ENCODE data around the gene PHACTR1.
"Not testable (repeated sequence)": the region's sequence is repeated elsewhere in the genome, so short reads cannot be mapped to it uniquely, and the experiment has no call there.

The PHACTR1 gene

DNA sequence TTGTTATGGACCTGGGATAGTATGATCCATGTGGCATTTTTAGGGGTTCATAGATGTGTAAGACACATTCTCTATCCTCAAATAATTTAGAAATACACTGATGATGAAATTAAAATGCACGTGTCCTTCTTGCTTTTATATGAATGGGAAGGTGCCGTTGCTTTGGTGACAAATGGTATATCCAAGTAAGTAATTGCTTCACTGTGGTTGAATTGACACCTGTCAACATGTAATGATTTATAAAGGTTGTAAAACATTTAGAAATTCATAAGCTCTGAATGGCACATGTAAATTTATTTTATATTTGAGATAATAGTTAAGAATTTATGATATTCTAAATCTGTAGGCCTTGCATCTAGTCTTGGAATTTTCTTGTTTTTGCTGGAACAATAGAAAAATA is 227.0 kb downstream of the PHACTR1 start:
- DNase-seq (ENCODE audit: low read depth in 2 of 2, low spot score in 1 of 2), result no peak

DNA sequence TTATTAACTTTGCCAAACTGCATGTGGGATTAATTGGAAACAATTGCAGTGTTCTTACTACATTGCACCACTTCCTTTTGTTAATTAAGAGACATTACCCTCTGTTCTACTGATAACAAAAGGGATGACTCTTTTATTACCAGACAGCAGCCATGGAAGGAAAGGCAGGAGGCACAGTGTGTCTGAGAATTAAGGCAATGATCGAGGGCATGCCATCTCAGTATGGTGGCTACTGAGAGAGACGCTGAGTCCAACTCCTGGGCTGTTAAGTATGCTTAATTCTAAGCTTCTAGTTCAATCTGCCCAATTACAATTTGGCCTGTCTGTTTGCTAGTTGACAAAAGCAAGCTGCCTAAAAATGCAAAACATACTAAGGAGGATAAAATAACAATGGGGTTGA is 227.4 kb downstream of the PHACTR1 start:
- DNase-seq (ENCODE audit: low read depth in 2 of 2, low spot score in 1 of 2), result no peak

GRCh38 chr6:12944528-12944927 is 228.0 kb downstream of the PHACTR1 start:
- DNase-seq (ENCODE audit: low read depth in 2 of 2, low spot score in 1 of 2), result not testable (repeated sequence)

GRCh38 chr6:12947151-12947871 is 230.7 kb downstream of the PHACTR1 start:
- no peak for DNase-seq (ENCODE audit: low read depth in 2 of 2, low spot score in 1 of 2)

- no peak for DNase-seq (ENCODE audit: low read depth in 2 of 2, low spot score in 1 of 2)
Measured at GRCh38 chr6:12947967-12948366, 231.4 kb downstream of the PHACTR1 start.

DNA sequence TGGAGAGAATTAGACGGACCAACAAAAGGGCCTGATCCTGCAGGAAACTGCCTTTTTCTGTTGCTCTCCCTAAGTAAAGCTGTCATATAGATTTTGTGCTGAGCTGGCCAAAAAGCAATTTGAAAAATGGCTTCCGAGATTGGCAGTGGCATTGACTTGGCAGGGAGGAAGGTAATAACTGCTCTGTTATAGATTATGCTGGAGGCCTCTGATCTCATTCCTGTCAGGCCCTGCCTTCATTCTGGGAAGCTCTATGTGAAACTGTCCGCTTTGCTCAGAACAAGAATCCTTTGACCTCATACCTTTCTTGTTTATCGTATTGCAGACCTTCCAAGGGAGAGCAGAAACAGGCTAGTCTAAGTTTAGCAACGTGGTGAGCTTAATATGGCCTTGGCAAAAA is 234.4 kb downstream of the PHACTR1 start:
- DNase-seq (ENCODE audit: low read depth in 2 of 2, low spot score in 1 of 2), result no peak

DNA sequence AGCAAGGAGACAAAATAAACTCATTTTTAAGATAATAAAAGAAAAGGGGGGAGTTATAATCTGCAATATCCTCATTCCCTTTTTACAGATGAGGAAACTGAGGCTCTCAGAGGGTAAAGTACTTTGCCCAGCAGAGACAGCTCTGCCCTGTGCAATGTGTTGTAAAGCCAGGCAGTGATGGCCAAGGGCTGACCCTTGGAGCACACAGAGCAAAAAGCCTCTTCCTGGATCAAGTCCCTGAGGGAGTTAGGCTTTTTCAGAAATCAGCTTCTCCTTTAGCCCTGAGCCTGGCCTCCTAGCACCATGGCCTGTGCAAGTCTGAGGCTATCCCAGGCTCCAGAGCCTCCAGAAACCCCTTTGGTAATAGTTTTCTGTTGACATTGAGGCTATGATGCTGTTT is 234.8 kb downstream of the PHACTR1 start:
- no peak for DNase-seq (ENCODE audit: low read depth in 2 of 2, low spot score in 1 of 2)

DNA sequence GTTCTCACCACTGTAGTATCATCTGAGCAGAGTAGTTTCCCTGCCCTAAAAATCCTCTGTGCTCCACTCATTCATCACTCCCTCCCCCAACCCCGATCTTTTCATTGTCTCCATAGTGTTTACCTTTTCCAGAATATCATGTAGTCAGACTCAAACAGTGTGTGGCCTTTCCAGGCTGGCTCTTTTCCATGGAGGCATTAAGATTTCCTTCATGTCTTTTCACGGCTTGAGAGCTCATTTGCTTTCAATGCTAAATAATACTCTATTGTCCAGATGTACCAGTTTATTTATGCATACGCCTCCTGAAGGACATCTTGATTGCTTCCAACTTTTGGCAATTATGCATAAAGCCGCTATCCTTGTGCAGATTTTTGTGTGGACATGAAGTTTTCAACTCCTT is 235.8 kb downstream of the PHACTR1 start:
- no peak for DNase-seq (ENCODE audit: low read depth in 2 of 2, low spot score in 1 of 2)

DNA sequence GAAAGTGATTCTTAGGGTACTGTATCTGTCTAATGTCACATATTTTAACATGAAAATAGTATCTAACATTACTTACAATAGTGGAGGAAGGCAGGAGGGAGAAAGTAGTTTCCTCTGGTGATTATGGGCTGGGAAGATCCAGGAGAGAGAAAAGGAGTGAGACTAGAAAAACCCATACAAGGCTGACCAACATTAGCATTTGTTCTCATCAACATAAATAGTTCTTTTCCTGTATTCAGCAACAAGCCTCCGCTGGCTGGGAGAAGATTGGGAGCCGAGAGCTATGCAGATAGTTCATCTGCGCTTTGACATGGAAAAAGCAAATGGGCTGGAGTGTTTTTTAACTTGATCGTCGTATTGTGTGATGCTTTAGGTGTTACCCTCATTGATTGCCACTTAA is 239.4 kb downstream of the PHACTR1 start:
- DNase-seq (ENCODE audit: low read depth in 2 of 2, low spot score in 1 of 2), result no peak

DNA sequence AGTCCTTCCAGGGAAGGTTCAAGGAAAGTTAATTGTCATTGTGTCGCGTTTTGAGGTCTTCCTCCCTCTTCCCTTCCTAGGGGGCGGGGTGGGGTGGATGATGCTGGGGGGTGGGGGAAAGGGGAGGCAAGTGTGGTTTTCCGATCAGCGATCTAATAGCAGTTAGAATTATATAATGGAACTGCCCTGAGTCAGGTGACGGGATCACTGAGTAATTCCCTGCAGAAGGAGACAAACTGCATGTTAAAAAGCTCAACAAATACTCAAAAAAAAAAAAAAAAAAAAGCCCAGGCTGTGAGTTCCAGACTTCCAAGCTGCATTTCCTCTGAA is 240.4 kb downstream of the PHACTR1 start:
- no peak for DNase-seq (ENCODE audit: low read depth in 2 of 2, low spot score in 1 of 2)

DNA sequence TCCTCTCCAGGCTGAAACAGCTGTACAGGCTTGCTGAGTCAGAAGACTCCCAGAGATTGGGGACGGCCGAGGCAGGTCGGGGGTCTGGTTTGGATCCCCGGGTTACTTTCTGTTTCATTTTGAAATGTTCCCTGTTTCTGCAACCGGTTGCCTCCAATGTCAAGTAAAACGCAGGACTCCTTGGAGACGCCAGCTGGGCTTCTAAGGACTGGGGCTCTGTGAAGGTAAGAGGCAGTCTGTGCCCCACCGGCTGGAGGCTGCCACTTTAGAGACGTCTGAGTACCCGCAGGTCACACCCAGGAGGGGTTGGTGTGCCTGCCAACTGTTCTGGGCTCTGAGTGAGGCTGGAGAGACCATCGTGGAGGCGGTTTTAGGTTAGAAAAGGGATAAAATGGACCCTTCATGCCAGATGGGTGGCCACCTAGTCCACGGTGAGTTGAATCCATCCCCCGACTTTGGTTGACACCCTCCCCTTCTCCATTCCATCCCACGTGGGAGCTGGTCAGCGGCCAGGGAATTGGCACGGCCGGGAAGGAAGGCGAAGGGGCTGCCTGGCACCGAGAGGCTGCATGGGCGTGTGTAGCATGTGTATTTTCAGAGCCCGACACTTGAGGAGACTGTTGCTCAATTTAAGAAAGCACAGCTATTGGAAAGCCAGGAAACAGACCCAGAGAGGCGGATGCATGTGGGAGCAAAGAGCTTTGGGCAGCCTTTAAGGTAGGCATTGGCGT is 240.9 kb downstream of the PHACTR1 start:
- DNase-seq (ENCODE audit: low read depth in 2 of 2, low spot score in 1 of 2), result no peak

- DNase-seq (ENCODE audit: low read depth in 2 of 2, low spot score in 1 of 2), result no peak
Measured at GRCh38 chr6:12958052-12958706, 241.6 kb downstream of the PHACTR1 start.

- DNase-seq (ENCODE audit: low read depth in 2 of 2, low spot score in 1 of 2), result no peak
Measured at GRCh38 chr6:12961761-12962160, 245.2 kb downstream of the PHACTR1 start.

GRCh38 chr6:12962529-12962928 is 246.0 kb downstream of the PHACTR1 start:
- no peak for DNase-seq (ENCODE audit: low read depth in 2 of 2, low spot score in 1 of 2)

DNA sequence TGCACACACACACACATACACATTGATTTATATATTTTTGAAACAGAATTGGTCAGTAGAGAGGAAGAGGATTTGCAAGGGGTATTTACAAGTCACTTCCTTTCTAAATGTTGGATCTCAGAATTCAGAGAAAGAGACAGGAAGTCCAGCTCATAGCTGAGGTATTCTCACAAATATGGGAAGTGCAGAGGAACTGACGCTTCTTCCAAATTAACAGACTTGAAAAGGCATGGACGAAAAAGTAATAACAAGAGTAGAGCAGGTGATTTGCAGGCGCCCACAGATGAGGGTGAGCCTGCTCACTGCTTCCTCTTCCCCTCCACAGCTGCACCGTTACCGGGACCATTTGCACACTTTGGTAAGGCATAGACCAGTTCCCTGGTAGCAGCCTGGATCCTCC is 246.4 kb downstream of the PHACTR1 start:
- DNase-seq (ENCODE audit: low read depth in 2 of 2, low spot score in 1 of 2), result no peak

DNA sequence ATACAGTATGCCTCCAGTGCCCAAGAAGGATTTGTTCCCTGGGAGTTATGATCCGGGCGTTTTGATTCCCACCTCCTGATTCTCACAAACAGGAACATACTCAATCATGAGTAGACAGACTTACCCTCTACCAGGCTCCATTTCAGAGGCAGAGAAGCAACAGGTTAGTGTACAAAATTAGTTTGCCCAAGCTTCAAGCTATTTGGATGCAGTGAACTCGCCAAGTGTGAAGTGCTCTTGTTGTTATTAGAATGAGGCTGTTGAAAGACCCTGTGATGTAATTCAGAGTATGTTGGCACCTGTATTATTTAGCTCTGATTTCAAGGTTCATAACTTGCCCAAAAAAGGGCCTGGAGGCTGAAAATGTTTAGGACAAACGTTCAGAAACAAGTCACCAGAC is 247.0 kb downstream of the PHACTR1 start:
- no peak for DNase-seq (ENCODE audit: low read depth in 2 of 2, low spot score in 1 of 2)

DNA sequence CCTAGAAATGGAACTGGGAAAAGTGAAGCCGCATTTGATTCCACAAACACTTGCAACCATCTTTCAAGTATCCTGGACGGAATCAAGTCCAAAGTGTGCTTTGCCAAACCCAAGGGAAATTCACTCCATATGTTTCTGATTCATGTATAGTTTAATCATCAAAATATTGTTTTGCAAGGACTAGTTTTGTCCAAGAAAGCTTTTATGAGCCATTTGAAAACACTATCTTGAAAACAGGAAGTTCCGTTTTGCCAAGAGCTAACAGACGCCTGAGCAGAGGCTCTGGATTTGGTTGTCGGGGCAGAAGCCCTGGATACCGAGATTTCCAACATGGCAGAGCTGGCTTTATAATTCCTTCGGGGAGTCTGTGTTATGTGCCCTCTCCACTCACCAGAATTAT is 251.1 kb downstream of the PHACTR1 start:
- no peak for DNase-seq (ENCODE audit: low read depth in 2 of 2, low spot score in 1 of 2)

DNA sequence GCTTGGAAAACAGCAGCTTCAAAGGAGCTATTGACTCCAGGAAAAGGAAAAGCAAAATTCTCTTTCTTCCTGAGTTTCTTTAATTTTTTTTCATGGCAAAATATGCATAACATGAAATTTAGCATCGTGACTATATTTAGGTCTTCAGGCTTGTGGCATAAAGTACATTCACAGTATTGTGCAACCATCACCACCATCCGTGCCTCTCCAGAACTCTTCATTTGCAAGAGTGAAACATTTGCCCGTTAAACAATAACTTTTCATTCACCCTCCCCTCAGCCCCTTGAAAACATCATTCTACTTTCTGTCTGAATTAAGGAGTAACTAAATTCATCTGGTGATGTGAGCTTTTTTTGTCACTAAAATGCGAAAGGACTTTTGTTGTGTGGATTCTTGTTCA is 251.7 kb downstream of the PHACTR1 start:
- no peak for DNase-seq (ENCODE audit: low read depth in 2 of 2, low spot score in 1 of 2)

DNA sequence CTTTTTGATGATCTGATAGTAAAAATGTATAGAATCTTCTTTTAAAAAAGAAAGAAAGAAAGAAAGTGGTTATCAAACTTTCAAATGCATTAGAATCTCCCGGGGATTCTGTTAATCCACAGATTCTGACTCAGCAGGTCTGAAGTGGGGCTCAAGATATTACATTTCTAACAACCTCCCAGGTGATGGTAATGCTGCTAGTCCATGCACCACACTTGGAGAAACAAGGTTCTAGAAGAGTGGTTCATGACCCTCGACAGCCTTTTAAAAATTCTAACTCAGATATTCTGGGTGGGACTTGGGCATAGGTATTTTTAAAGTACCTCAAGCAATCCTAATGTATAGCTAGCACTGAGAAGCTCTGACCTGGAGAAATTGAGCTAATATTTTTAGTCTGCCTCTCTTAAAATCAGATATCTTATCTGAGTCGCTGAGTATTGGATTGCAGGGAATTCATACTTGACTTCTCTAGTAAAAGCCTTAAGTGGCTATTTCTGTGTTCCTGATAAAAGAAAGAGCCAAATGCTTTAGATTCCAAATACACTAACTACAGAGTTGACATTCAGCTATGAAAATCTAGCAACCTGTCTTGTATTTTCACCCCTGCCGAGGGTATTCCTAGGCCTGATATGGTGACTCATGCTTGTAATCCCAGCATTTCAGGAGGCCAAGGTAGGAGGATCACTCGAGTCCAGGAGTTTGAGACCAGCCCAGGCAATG is 252.4 kb downstream of the PHACTR1 start:
- DNase-seq (ENCODE audit: low read depth in 2 of 2, low spot score in 1 of 2), result no peak

DNA sequence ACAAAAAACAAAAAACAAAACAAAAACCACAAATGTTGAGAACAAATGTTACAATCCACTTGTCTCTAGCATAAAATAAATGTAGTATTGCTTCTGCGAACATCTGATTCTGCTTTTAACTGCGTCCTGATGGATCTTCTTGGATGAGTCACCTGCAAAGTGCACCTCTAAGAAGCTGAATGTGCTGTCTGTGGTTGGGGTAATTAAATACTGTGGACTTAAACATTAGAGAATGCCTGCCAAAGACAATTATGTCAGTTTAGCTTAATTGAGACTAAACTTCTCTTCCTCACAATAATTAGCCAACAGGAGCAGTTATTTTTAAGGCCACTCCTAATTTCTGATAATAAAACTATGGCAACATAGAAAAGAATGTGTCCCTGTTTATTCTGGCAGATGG is 253.4 kb downstream of the PHACTR1 start:
- DNase-seq (ENCODE audit: low read depth in 2 of 2, low spot score in 1 of 2), result no peak

DNA sequence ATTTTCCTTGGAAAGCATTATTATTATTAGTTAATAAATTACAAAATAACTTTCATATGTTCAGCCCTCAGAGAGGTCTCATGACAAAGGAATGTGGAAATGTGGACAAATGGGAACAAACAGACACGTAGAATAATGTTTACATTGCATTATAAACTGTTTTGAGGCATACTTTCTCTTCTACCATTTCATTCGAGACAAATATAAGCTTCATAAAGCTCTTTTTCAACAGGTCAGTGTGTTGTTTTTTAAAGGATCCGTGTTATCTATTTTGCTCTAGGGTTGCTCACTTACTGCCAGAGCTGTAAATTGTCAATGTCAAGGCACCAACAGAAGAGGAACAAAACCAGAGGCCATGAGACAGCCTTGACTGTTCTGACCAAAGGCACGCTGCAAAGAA is 256.8 kb downstream of the PHACTR1 start:
- DNase-seq (ENCODE audit: low read depth in 2 of 2, low spot score in 1 of 2), result no peak

DNA sequence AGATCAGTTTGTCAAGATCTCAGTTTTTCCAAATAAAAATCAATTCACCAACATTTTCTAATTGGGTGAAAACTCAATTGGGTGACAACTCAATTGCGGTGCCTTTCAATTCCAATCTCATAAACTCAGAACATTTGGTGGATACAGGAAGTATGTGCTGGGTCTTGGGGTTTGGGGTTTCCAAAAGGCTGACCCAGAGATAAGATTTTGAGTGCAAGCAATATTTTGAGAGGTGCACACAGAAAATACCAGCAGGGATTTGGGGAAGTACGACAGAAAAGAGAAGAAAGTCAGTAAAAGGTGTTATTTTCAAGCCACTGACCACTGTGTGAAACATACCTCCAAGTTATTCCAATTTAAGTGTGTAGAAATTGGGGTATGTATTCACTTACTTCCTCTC is 258.0 kb downstream of the PHACTR1 start:
- no peak for DNase-seq (ENCODE audit: low read depth in 2 of 2, low spot score in 1 of 2)

All from stimulated activated CD8-positive, alpha-beta memory T cell treated with anti-CD3 and anti-CD28 coated beads, Interleukin-4, amount 100 ng/mL, for 1 hour (primary cell).